AG09319 (cell line): ENCODE data around the gene KIFAP3.

Source experiments
- DNase-seq: peaks from one replicate; pipeline ENCODE4 v3.0.0-alpha.2; 2010; ENCODE audit warnings: low read depth; ENCODE audit errors: extremely low read depth
- TF ChIP-seq, protein P1 (sequence below): IDR thresholded peaks from 2 replicates; pipeline ENCODE4 v1.5.1; 2011; ENCODE audit warnings: low read depth, mild to moderate bottlenecking, inconsistent platforms, low read length, moderate library complexity

Gene KIFAP3

GRCh38 chr1:169999761-170000160, 74.7 kb downstream of the KIFAP3 start:
- no peak for DNase-seq

GRCh38 chr1:169999331-169999741, 75.2 kb downstream of the KIFAP3 start:
- peak; percentile 39 for DNase-seq
- TF ChIP-seq, protein P1, sequence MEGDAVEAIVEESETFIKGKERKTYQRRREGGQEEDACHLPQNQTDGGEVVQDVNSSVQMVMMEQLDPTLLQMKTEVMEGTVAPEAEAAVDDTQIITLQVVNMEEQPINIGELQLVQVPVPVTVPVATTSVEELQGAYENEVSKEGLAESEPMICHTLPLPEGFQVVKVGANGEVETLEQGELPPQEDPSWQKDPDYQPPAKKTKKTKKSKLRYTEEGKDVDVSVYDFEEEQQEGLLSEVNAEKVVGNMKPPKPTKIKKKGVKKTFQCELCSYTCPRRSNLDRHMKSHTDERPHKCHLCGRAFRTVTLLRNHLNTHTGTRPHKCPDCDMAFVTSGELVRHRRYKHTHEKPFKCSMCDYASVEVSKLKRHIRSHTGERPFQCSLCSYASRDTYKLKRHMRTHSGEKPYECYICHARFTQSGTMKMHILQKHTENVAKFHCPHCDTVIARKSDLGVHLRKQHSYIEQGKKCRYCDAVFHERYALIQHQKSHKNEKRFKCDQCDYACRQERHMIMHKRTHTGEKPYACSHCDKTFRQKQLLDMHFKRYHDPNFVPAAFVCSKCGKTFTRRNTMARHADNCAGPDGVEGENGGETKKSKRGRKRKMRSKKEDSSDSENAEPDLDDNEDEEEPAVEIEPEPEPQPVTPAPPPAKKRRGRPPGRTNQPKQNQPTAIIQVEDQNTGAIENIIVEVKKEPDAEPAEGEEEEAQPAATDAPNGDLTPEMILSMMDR: no peak

More at GRCh38 chr1:169999761-170000160, 74.7 kb downstream of the KIFAP3 start:
- TF ChIP-seq, protein P1: no peak

DNA sequence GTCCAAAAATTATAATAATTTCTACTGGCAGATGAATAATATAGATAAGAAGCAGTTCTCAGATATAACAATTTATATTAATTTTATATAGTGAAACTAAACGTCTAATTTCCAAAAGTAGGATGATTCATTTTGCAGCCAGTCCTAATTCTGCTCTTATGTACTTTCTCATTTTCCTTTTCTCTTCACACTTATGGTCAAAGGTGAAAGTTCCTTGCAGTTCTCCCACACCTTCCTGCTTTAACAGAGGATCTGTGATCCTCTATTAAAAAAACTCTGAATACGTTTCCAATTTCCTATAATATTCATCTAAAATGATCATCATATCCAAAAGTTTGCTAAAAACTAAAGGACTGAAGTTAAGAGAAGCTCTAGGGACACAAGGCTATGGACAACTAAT, 78.5 kb downstream of the KIFAP3 start:
- TF ChIP-seq, protein P1: no peak
- no peak for DNase-seq

- no peak for DNase-seq
- TF ChIP-seq, protein P1: no peak
Observed at GRCh38 chr1:169989246-169989645, 85.2 kb downstream of the KIFAP3 start.

DNA sequence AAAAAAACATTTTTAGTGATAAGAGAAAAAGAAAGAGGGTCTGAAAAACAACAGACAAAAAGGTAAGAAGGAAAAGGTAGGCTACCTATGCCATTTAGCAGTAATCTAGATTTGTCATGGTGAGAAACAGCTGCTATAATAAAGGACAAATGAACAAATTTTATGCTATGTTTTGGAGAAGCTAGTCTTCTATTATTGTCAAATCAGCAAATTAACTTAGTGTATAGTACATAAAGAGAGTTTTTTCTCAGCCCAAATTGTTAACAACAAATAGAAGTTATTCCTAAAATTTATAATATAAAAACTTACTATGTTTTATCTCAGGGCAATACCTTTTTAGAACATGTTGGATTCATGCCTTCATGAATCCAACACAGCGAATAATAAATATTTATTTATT, 88.7 kb downstream of the KIFAP3 start:
- no peak for DNase-seq
- TF ChIP-seq, protein P1: no peak

- DNase-seq: no peak
- TF ChIP-seq, protein P1: no peak
Observed at GRCh38 chr1:169974067-169974466, 100.4 kb downstream of the KIFAP3 start.

DNA sequence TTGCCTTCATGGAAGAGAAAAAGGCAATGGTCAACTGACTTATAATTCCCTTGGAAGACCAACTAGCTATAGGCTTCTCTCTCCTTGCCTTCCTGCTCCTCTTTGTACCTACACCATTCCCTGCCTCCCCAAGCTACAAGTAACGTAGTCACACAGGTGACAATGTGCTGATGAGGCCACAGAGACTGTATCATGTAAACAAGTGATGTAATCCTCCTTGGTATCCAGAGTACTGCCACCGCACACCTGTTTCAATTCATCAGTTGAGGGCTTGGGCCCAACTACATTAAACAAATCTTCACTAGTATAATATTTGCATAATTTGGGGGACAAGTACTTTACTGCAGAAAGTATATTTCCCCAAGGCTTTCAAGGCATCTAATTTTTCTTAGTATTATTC, 104.4 kb downstream of the KIFAP3 start:
- TF ChIP-seq, protein P1: no peak
- DNase-seq: no peak
